ENCODE data around the gene TOX4.
"Not testable (repeated sequence)": the region's sequence is repeated elsewhere in the genome, so short reads cannot be mapped to it uniquely, and the experiment has no call there.

TOX4 gene

DNA sequence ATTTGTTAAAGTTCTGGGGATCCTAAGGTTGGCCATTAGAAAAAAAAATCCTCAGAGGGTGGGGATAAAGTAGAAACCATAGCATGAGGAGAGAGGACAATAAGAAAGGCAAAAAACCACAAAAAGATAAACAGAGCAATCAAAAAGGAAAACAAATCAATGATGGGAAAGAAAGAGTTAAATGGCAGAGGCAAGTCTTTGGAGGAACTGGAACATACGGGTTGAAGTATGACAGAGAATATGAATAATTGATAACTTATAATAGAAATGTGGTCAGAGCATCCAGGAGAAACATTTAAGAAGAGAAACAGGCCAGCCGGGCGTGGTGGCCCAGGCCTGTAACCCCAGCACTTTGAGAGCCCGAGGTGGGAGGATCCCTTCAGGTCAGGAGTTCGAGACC is 67.0 kb downstream of the TOX4 start:
- no peak overlapping the region for H3K4me3 ChIP-seq (ENCODE audit: low read length)
- no peaks in the 10 kb centered on the region for H3K36me3 ChIP-seq (ENCODE audit: control insufficient read depth, insufficient read depth, low read length)
- H3K9ac ChIP-seq (ENCODE audit: low read length): no peak overlapping the region
- H3K27me3 ChIP-seq (ENCODE audit: control insufficient read depth, insufficient read depth, low read length): no peaks in the 10 kb centered on the region
- H3K4me1 ChIP-seq (ENCODE audit: control insufficient read depth, insufficient read depth, low read length): no peaks in the 10 kb centered on the region
- no peaks in the 10 kb centered on the region for H3K9me3 ChIP-seq (ENCODE audit: control insufficient read depth, low read length)

DNA sequence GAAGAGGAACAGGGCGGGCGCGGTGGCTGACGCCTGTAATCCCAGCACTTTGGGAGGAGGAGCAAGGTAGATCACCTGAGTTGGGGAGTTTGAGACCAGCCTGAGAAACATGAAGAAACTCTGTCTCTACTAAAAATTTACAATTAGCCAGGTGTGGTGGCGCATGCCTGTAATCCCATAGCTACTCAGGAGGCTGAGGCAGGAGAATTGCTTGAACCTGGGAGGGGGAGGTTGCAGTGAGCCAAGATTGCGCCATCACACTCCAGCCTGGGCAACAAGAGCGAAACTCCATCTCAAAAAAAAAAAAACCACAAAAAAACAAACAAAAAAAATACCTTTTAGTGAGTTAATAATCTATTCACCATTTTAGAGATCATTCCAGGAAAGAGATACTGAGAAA is 67.6 kb downstream of the TOX4 start:
- not testable (repeated sequence) for H3K9me3 ChIP-seq (ENCODE audit: control insufficient read depth, low read length); H3K4me1 ChIP-seq (ENCODE audit: control insufficient read depth, insufficient read depth, low read length); H3K27me3 ChIP-seq (ENCODE audit: control insufficient read depth, insufficient read depth, low read length); H3K9ac ChIP-seq (ENCODE audit: low read length); H3K36me3 ChIP-seq (ENCODE audit: control insufficient read depth, insufficient read depth, low read length); H3K4me3 ChIP-seq (ENCODE audit: low read length)
